Astrocyte of the spinal cord (primary cell): ENCODE measurements around the gene PLEKHA1.

Experiments
- DNase-seq: peaks from one replicate; pipeline ENCODE4 v3.0.0; 2011; ENCODE audit warnings: low read depth, low spot score
- H3K4me3 ChIP-seq: 2 replicates; pipeline ENCODE4 v1.5.1; 2011; ENCODE audit warnings: low read depth, mild to moderate bottlenecking, low read length, moderate library complexity
- in situ Hi-C: cut with HindIII; loops from 2 replicates; pipeline ENCODE4 v1.10.0; 2017; ENCODE audit warnings: low sequenced_read_pairs
- TF ChIP-seq, protein P1 (sequence below): IDR thresholded peaks from 2 replicates; pipeline ENCODE4 v1.5.1; 2012; ENCODE audit warnings: low read depth, mild to moderate bottlenecking, low read length, inconsistent platforms

Gene PLEKHA1

GRCh38 chr10:122329416-122329815 lies 45.1 kb upstream of the PLEKHA1 start:
- TF ChIP-seq, protein P1, sequence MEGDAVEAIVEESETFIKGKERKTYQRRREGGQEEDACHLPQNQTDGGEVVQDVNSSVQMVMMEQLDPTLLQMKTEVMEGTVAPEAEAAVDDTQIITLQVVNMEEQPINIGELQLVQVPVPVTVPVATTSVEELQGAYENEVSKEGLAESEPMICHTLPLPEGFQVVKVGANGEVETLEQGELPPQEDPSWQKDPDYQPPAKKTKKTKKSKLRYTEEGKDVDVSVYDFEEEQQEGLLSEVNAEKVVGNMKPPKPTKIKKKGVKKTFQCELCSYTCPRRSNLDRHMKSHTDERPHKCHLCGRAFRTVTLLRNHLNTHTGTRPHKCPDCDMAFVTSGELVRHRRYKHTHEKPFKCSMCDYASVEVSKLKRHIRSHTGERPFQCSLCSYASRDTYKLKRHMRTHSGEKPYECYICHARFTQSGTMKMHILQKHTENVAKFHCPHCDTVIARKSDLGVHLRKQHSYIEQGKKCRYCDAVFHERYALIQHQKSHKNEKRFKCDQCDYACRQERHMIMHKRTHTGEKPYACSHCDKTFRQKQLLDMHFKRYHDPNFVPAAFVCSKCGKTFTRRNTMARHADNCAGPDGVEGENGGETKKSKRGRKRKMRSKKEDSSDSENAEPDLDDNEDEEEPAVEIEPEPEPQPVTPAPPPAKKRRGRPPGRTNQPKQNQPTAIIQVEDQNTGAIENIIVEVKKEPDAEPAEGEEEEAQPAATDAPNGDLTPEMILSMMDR, result no peak
- no peak overlapping the region for H3K4me3 ChIP-seq
- in situ Hi-C loops, result no loop called here
- no peak for DNase-seq

DNA sequence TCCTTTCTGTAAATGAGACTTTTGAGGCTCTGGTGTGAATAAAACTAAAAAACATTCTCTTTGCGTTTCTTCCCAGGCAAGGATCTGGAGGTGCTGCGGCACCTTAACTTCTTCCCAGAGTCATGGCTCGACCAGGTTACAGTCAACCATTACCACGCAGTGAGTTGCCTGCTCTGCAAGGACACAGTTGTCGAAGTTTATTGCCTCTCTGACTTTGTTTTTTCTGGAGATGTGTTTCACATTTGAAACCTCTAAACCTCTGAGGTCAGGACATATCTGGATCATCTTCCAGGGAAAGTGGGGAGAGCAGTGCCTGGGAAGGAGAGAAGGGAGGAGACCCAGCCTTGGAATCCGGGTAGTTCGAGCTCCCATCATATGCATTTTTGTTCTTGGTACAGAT lies 43.4 kb upstream of the PLEKHA1 start:
- no peak for DNase-seq
- TF ChIP-seq, protein P1, result no peak
- in situ Hi-C loops, result no loop called here
- H3K4me3 ChIP-seq, result no peak overlapping the region

GRCh38 chr10:122331615-122332446 lies 42.7 kb upstream of the PLEKHA1 start:
- H3K4me3 ChIP-seq, result no peak overlapping the region
- TF ChIP-seq, protein P1, result no peak
- DNase-seq, result peak; percentile 22
- in situ Hi-C loops, result no loop called here

GRCh38 chr10:122333037-122333436 lies 41.5 kb upstream of the PLEKHA1 start:
- TF ChIP-seq, protein P1, result no peak
- in situ Hi-C loops, result no loop called here
- no peak for DNase-seq

GRCh38 chr10:122336332-122336731 lies 38.2 kb upstream of the PLEKHA1 start:
- in situ Hi-C loops, result no loop called here
- TF ChIP-seq, protein P1, result no peak
- no peak for DNase-seq
- H3K4me3 ChIP-seq, result no peak overlapping the region

More at GRCh38 chr10:122333037-122333436, 41.5 kb upstream of the PLEKHA1 start:
- no peak overlapping the region for H3K4me3 ChIP-seq

- H3K4me3 ChIP-seq, result no peak overlapping the region
- no peak for DNase-seq
- TF ChIP-seq, protein P1, result no peak
- in situ Hi-C loops, result no loop called here
These were observed 37.5 kb upstream of the PLEKHA1 start for GRCh38 chr10:122336961-122337360.
